Measurements from ENCODE around the gene TTLL4.

The TTLL4 gene

DNA sequence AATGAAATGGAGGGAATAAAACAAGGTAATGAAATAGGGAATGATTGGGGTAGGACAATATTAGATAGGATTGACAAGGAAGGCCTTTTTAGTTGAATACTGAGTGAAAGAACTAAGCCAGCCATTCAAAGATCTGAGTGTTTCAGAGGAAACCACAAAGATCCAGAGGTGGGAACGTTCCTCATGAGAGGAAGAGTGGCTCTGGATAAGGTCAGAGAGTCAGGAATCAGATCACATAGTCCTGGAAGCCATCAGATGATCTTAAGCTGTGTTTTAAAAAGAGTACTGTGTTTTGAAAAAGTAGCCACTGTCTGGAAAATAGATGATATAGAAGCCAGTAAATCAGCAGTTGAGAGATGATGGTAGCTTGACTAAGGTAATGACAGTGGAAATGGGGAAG, 11.8 kb downstream of the TTLL4 start:
- Histone ChIP-seq H3K27ac (ENCODE audit: low read length) (no peak overlapping the region), H3K4me1 (ENCODE audit: low read length) (no peaks in the 10 kb centered on the region), H4K20me1 (ENCODE audit: insufficient read depth, low read length) (no peaks in the 10 kb centered on the region), H3K9me3 (ENCODE audit: insufficient read depth, low read length) (peaks cover 4% of the 10 kb centered on the region; the same call in 1 of the 2 replicates), H3K4me2 (ENCODE audit: low read length) (no peak overlapping the region), H3K4me3 (ENCODE audit: low read length) (no peak overlapping the region), H3K9ac (ENCODE audit: low read length) (no peak overlapping the region), H3K27me3 (ENCODE audit: low read depth, low read length) (no peaks in the 10 kb centered on the region), H2AFZ (ENCODE audit: low read depth, low read length) (no peak overlapping the region), H3K79me2 (ENCODE audit: low read length) (peaks cover 48% of the 10 kb centered on the region), H3K36me3 (replicated peaks; ENCODE audit: low read depth, low read length) (peaks cover 9% of the 10 kb centered on the region)
- TF ChIP-seq, protein P1, sequence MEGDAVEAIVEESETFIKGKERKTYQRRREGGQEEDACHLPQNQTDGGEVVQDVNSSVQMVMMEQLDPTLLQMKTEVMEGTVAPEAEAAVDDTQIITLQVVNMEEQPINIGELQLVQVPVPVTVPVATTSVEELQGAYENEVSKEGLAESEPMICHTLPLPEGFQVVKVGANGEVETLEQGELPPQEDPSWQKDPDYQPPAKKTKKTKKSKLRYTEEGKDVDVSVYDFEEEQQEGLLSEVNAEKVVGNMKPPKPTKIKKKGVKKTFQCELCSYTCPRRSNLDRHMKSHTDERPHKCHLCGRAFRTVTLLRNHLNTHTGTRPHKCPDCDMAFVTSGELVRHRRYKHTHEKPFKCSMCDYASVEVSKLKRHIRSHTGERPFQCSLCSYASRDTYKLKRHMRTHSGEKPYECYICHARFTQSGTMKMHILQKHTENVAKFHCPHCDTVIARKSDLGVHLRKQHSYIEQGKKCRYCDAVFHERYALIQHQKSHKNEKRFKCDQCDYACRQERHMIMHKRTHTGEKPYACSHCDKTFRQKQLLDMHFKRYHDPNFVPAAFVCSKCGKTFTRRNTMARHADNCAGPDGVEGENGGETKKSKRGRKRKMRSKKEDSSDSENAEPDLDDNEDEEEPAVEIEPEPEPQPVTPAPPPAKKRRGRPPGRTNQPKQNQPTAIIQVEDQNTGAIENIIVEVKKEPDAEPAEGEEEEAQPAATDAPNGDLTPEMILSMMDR (IDR thresholded peaks at IDR 0.05; ENCODE audit: low read depth, low read length), result no peak
- TF ChIP-seq EZH2phosphoT487 (IDR thresholded peaks at IDR 0.05; ENCODE audit: low read depth), result no peak

DNA sequence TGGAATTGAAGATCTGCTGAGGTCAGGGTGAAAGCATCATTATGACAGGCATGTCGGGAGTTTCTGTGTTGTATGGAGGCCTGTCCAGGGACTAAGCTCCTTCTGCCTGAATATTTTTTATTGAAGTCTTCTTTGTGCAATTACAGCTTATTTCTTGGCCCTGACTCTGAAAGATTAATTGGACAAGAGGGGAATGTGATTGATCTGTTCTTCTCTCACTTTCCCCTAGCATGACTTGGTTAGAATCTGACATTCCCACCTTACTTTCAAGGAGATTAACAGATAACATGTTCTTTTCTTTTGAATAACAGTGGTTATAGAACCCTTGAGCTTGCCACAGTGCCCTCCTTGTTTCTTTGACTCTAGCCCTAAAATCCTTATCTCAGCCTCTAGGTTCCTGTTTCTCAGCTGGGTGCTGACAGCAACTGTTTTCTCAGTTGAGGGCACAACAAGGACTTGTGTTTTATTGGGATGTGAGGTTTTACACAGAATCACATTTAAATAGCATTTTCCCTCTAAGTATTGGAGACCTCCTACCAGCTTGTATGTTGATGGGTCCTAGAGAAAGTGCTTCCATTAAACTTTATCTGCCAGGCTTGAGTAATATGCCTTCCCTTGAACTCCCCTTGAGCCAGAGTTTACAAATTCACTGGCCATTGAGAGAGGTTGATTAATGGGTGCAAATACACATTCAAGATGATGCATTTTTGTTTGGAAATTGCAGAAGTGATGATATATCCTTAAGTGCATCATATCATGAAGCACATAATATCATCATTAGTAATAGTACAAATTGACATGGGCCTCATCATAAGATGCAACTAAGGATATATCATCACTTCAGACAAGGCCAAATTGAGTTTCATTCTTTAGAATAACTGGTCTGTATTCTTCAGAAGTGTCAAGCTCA, 12.5 kb downstream of the TTLL4 start:
- H3K79me2 ChIP-seq (ENCODE audit: low read length), result peaks cover 51% of the 10 kb centered on the region
- no peaks in the 10 kb centered on the region for H3K4me1 ChIP-seq (ENCODE audit: low read length)

DNA sequence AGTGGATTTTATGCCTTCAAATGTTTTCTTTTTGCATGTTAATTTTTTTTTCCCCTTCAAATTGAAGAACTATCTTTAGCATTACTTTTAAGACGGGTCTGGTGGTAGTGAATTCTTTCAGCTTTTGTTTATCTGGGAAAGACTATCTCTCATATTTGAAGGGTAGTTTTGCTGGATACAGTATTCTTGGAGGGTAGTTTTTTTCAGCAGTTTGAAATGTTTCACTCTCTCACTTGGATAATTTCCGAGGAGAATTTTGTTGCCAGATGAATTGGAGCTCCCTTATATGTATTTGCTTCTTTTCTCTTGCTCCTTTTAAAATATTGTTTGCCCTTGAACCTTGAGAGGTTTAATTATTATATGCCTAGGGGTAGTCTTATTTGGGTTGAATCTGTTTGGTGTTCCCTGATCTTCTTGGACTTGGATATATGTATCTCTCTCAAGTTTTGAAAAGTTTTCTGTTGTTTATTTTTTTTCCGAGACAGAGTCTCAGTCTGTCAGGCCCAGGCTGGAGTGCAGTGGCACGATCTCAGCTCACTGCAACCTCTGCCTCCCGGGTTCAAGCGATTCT, 15.5 kb downstream of the TTLL4 start:
- H3K79me2 ChIP-seq (ENCODE audit: low read length), result peaks cover 42% of the 10 kb centered on the region

More for the DNA sequence above, 12.5 kb downstream of the TTLL4 start:
- no peak for TF ChIP-seq EZH2phosphoT487 (IDR thresholded peaks at IDR 0.05; ENCODE audit: low read depth)
- TF ChIP-seq, protein P1 (IDR thresholded peaks at IDR 0.05; ENCODE audit: low read depth, low read length), result no peak
- Histone ChIP-seq H3K4me2 (ENCODE audit: low read length) (no peak overlapping the region), H4K20me1 (ENCODE audit: insufficient read depth, low read length) (no peaks in the 10 kb centered on the region), H2AFZ (ENCODE audit: low read depth, low read length) (no peak overlapping the region), H3K9me3 (ENCODE audit: insufficient read depth, low read length) (peaks cover 4% of the 10 kb centered on the region; the same call in 1 of the 2 replicates), H3K4me3 (ENCODE audit: low read length) (no peak overlapping the region), H3K27ac (ENCODE audit: low read length) (no peak overlapping the region), H3K9ac (ENCODE audit: low read length) (no peak overlapping the region), H3K27me3 (ENCODE audit: low read depth, low read length) (no peaks in the 10 kb centered on the region), H3K36me3 (replicated peaks; ENCODE audit: low read depth, low read length) (peaks cover 12% of the 10 kb centered on the region)

More for the DNA sequence above, 15.5 kb downstream of the TTLL4 start:
- Histone ChIP-seq H3K27me3 (ENCODE audit: low read depth, low read length) (no peaks in the 10 kb centered on the region), H4K20me1 (ENCODE audit: insufficient read depth, low read length) (no peaks in the 10 kb centered on the region), H3K36me3 (replicated peaks; ENCODE audit: low read depth, low read length) (peaks cover 10% of the 10 kb centered on the region), H3K4me1 (ENCODE audit: low read length) (no peaks in the 10 kb centered on the region), H2AFZ (ENCODE audit: low read depth, low read length) (no peak overlapping the region), H3K9me3 (ENCODE audit: insufficient read depth, low read length) (peaks cover 4% of the 10 kb centered on the region; the same call in 1 of the 2 replicates), H3K4me2 (ENCODE audit: low read length) (no peak overlapping the region), H3K27ac (ENCODE audit: low read length) (no peak overlapping the region), H3K4me3 (ENCODE audit: low read length) (no peak overlapping the region), H3K9ac (ENCODE audit: low read length) (no peak overlapping the region)
- no peak for TF ChIP-seq EZH2phosphoT487 (IDR thresholded peaks at IDR 0.05; ENCODE audit: low read depth)
- TF ChIP-seq, protein P1 (IDR thresholded peaks at IDR 0.05; ENCODE audit: low read depth, low read length), result no peak
